WTC11 (cell line): Measurements from ENCODE around the gene COL21A1. TPM values are rescaled to one million over a fixed set of nuclear protein-coding genes. Genes with fewer than 3 reads are reported as not detected.

Experiments
- ATAC-seq: fragments of 200-7000 bp; cut with Tn5 transposase; 2 replicates; pipeline ENCODE4 v1.10.0; 2021; ENCODE audit warnings: mild to moderate bottlenecking, moderate library complexity
- CTCF ChIA-PET: fragments of 300-600 bp; sonication (Branson Sonifier 250); formaldehyde crosslinking; loops from one replicate; lab custom pipeline; 2021; ENCODE audit warnings: antibody characterized with exemption; lab: Charles Lee
- POLR2A ChIA-PET: fragments of 350-600 bp; sonication (Branson Sonifier 250); formaldehyde crosslinking; loops from one replicate; lab custom pipeline; 2021; ENCODE audit warnings: antibody characterized with exemption; lab: Charles Lee
- DNase-seq: peaks from one replicate; pipeline ENCODE4 v3.0.0; 2021; ENCODE audit warnings: low spot score
- H3K27ac Mint-ChIP-seq: 2 replicates; pipeline ENCODE4 v1.8.0; 2021; ENCODE audit warnings: mixed read lengths
- H3K27me3 Mint-ChIP-seq: 2 replicates; pipeline ENCODE4 v1.8.0; 2021; ENCODE audit warnings: low read depth, mild to moderate bottlenecking, moderate library complexity, mixed read lengths
- H3K36me3 Mint-ChIP-seq: 2 replicates; pipeline ENCODE4 v1.8.0; 2021; ENCODE audit warnings: mixed read lengths
- H3K4me1 Mint-ChIP-seq: 2 replicates; pipeline ENCODE4 v1.8.0; 2022; ENCODE audit warnings: mixed read lengths
- H3K4me3 Mint-ChIP-seq: 2 replicates; pipeline ENCODE4 v1.8.0; 2021; ENCODE audit warnings: mild to moderate bottlenecking, moderate library complexity, mixed read lengths
- H3K9me3 Mint-ChIP-seq: 2 replicates; pipeline ENCODE4 v1.8.0; 2021; ENCODE audit warnings: mixed read lengths
- ATF1 ChIP-seq: sonication (generic); formaldehyde crosslinking; IDR thresholded peaks from 2 replicates; pipeline ENCODE4 v1.8.1; 2023; ENCODE audit warnings: mild to moderate bottlenecking, moderate library complexity, missing genetic modification reagents
- FOXK1 ChIP-seq: sonication (generic); formaldehyde crosslinking; IDR thresholded peaks from 2 replicates; pipeline ENCODE4 v1.8.0; 2022; ENCODE audit warnings: mild to moderate bottlenecking, moderate library complexity, missing genetic modification reagents
- FOXP1 ChIP-seq: sonication (generic); formaldehyde crosslinking; IDR thresholded peaks from 2 replicates; pipeline ENCODE4 v1.8.0; 2022; ENCODE audit warnings: missing genetic modification reagents, mild to moderate bottlenecking, moderate library complexity, borderline replicate concordance
- HMGA2 ChIP-seq: fragments of 250-450 bp; sonication (Bioruptor Pico); IDR thresholded peaks from 2 replicates; pipeline ENCODE4 v1.4.0; 2021; ENCODE audit warnings: mild to moderate bottlenecking, moderate library complexity
- IRF2 ChIP-seq: sonication (generic); formaldehyde crosslinking; IDR thresholded peaks from 2 replicates; pipeline ENCODE4 v1.8.0; 2022; ENCODE audit warnings: low read depth, missing genetic modification reagents, borderline replicate concordance
- MYBL2 ChIP-seq: sonication (generic); formaldehyde crosslinking; IDR thresholded peaks from 2 replicates; pipeline ENCODE4 v1.8.1; 2023; ENCODE audit warnings: mild to moderate bottlenecking, moderate library complexity, missing genetic modification reagents
- NFATC4 ChIP-seq: fragments of 250-450 bp; sonication (Bioruptor Pico); IDR thresholded peaks from 2 replicates; pipeline ENCODE4 v1.9.0; 2021; ENCODE audit warnings: mild to moderate bottlenecking
- OVOL2 ChIP-seq: fragments of 250-450 bp; sonication (Bioruptor Pico); IDR thresholded peaks from 2 replicates; pipeline ENCODE4 v1.9.0; 2021; ENCODE audit warnings: mild to moderate bottlenecking, borderline replicate concordance
- SOX15 ChIP-seq: fragments of 250-450 bp; sonication (Bioruptor Pico); IDR thresholded peaks from 2 replicates; pipeline ENCODE4 v1.9.0; 2021; ENCODE audit warnings: mild to moderate bottlenecking
- TCF7 ChIP-seq: sonication (generic); formaldehyde crosslinking; IDR thresholded peaks from 2 replicates; pipeline ENCODE4 v1.8.0; 2022; ENCODE audit warnings: mild to moderate bottlenecking, low read depth, missing genetic modification reagents, moderate library complexity
- TP53 ChIP-seq: sonication (generic); formaldehyde crosslinking; IDR thresholded peaks from 2 replicates; pipeline ENCODE4 v1.8.1; 2023; ENCODE audit warnings: mild to moderate bottlenecking, missing genetic modification reagents
- USF1 ChIP-seq: sonication (generic); formaldehyde crosslinking; IDR thresholded peaks from 2 replicates; pipeline ENCODE4 v1.8.0; 2022; ENCODE audit warnings: mild to moderate bottlenecking, missing genetic modification reagents
- ZBTB21 ChIP-seq: sonication (generic); formaldehyde crosslinking; IDR thresholded peaks from 2 replicates; pipeline ENCODE4 v1.8.1; 2023; ENCODE audit warnings: mild to moderate bottlenecking, missing genetic modification reagents, borderline replicate concordance
- ZNF138 ChIP-seq: sonication (generic); formaldehyde crosslinking; conservative IDR thresholded peaks from 2 replicates; pipeline ENCODE4 v1.8.1; 2022; ENCODE audit warnings: mild to moderate bottlenecking, moderate library complexity, missing genetic modification reagents
- ZNF263 ChIP-seq: sonication (generic); formaldehyde crosslinking; IDR thresholded peaks from 2 replicates; pipeline ENCODE4 v1.8.1; 2022; ENCODE audit warnings: low read depth, mild to moderate bottlenecking, moderate library complexity, missing genetic modification reagents
- ZNF423 ChIP-seq: fragments of 250-450 bp; sonication (Bioruptor Pico); IDR thresholded peaks from 2 replicates; pipeline ENCODE4 v2.1.2; 2022; ENCODE audit warnings: mild to moderate bottlenecking, moderate library complexity
- total RNA-seq: library from RNA; stranded (reverse); gene quantifications from 3 replicates; pipeline ENCODE4 v1.2.3, GENCODE V29; 2021
- TF ChIP-seq, protein P1 (sequence below): sonication (generic); formaldehyde crosslinking; IDR thresholded peaks from 2 replicates; pipeline ENCODE4 v1.8.1; 2022; ENCODE audit warnings: mild to moderate bottlenecking, missing genetic modification reagents, moderate library complexity, borderline replicate concordance
- TF ChIP-seq, protein P2 (sequence below): sonication (generic); formaldehyde crosslinking; IDR thresholded peaks from 2 replicates; pipeline ENCODE4 v1.8.1; 2023; ENCODE audit warnings: mild to moderate bottlenecking, missing genetic modification reagents, borderline replicate concordance
- TF ChIP-seq, protein P3 (sequence below): fragments of 250-450 bp; sonication (Bioruptor Pico); IDR thresholded peaks from 2 replicates; pipeline ENCODE4 v1.8.0; 2021; ENCODE audit warnings: mild to moderate bottlenecking
- TF ChIP-seq, protein P4 (sequence below): sonication (generic); formaldehyde crosslinking; IDR thresholded peaks from 2 replicates; pipeline ENCODE4 v1.8.0; 2022; ENCODE audit warnings: mild to moderate bottlenecking, missing genetic modification reagents

Gene COL21A1
- total RNA-seq, 1 experiment from 2014 or later, result 4.4 TPM

DNA sequence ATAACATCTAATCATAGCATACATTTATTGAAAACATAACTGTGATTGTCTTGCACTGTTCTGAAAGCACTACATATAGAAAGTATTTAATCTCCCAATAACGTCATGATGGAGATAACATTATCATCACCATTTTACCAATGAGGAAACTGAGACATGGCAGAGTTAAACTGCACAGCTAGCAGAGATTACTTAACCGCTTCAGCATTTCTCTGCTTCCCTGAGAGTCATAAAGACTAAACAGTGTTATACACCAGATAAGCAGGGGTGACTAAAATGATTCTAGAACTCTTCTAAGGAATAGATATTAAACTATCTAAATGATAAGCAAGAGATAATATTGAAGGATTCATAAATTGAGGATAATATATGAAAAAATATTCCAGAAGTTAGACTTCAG, 188.7 kb downstream of the COL21A1 start (continued):
- TF ChIP-seq, protein P1, sequence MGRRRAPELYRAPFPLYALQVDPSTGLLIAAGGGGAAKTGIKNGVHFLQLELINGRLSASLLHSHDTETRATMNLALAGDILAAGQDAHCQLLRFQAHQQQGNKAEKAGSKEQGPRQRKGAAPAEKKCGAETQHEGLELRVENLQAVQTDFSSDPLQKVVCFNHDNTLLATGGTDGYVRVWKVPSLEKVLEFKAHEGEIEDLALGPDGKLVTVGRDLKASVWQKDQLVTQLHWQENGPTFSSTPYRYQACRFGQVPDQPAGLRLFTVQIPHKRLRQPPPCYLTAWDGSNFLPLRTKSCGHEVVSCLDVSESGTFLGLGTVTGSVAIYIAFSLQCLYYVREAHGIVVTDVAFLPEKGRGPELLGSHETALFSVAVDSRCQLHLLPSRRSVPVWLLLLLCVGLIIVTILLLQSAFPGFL (CRISPR knock-in tag), result no peak

- Mint-ChIP-seq H3K9me3 (no peaks in the 10 kb centered on the region), H3K36me3 (no peaks in the 10 kb centered on the region), H3K27ac (no peak overlapping the region), H3K4me3 (no peak overlapping the region)
- no peak for ATAC-seq
- TF ChIP-seq SOX15 (CRISPR knock-in tag), result no peak
- no peak for TF ChIP-seq FOXK1 (CRISPR knock-in tag)
- TF ChIP-seq, protein P2, sequence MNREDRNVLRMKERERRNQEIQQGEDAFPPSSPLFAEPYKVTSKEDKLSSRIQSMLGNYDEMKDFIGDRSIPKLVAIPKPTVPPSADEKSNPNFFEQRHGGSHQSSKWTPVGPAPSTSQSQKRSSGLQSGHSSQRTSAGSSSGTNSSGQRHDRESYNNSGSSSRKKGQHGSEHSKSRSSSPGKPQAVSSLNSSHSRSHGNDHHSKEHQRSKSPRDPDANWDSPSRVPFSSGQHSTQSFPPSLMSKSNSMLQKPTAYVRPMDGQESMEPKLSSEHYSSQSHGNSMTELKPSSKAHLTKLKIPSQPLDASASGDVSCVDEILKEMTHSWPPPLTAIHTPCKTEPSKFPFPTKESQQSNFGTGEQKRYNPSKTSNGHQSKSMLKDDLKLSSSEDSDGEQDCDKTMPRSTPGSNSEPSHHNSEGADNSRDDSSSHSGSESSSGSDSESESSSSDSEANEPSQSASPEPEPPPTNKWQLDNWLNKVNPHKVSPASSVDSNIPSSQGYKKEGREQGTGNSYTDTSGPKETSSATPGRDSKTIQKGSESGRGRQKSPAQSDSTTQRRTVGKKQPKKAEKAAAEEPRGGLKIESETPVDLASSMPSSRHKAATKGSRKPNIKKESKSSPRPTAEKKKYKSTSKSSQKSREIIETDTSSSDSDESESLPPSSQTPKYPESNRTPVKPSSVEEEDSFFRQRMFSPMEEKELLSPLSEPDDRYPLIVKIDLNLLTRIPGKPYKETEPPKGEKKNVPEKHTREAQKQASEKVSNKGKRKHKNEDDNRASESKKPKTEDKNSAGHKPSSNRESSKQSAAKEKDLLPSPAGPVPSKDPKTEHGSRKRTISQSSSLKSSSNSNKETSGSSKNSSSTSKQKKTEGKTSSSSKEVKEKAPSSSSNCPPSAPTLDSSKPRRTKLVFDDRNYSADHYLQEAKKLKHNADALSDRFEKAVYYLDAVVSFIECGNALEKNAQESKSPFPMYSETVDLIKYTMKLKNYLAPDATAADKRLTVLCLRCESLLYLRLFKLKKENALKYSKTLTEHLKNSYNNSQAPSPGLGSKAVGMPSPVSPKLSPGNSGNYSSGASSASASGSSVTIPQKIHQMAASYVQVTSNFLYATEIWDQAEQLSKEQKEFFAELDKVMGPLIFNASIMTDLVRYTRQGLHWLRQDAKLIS (CRISPR knock-in tag), result no peak
- TF ChIP-seq, protein P1 (CRISPR knock-in tag), result no peak
- TF ChIP-seq, all 79 proteins: peak for 0
- CTCF ChIA-PET, result no interaction called here
- H3K27me3 Mint-ChIP-seq, result no peaks in the 10 kb centered on the region
- POLR2A ChIA-PET, result no interaction called here
- peaks cover 3% of the 10 kb centered on the region for H3K4me1 Mint-ChIP-seq
- no peak for DNase-seq
These were observed 192.2 kb downstream of the COL21A1 start for GRCh38 chr6:56055081-56055704.

DNA sequence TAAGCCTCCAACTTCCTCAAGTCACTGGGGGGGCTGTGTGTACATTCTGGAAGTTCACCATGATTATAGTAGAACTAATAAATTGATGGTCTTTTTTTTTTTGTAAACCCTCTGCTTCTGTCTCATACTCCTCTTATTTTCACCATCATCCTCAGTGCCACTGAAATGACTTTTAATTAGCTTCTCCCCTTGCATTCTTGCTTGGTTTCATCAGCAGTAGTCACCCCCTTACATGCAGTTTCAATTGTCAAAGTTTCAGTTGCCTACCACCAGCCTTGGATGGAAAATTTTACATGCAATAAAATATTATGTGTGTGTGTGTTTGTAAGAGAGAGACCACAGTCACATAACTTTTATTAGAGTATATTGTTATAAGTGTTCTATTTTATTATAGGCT, 196.2 kb downstream of the COL21A1 start:
- POLR2A ChIA-PET, result no interaction called here
- Mint-ChIP-seq H3K36me3 (no peaks in the 10 kb centered on the region), H3K27me3 (no peaks in the 10 kb centered on the region), H3K27ac (no peak overlapping the region), H3K4me1 (peaks cover 3% of the 10 kb centered on the region), H3K9me3 (no peaks in the 10 kb centered on the region), H3K4me3 (no peak overlapping the region)
- no peak for ATAC-seq
- no peak for DNase-seq
- CTCF ChIA-PET, result interaction anchor here (0.9 kb wide), 1 partner anchor 12 kb away, joined by 3 read pairs; no protein-coding TSS in a partner anchor
- TF ChIP-seq MYBL2 (CRISPR knock-in tag) (no peak), OVOL2 (CRISPR knock-in tag) (no peak), NFATC4 (CRISPR knock-in tag) (no peak), ZNF423 (CRISPR knock-in tag) (no peak)

DNA sequence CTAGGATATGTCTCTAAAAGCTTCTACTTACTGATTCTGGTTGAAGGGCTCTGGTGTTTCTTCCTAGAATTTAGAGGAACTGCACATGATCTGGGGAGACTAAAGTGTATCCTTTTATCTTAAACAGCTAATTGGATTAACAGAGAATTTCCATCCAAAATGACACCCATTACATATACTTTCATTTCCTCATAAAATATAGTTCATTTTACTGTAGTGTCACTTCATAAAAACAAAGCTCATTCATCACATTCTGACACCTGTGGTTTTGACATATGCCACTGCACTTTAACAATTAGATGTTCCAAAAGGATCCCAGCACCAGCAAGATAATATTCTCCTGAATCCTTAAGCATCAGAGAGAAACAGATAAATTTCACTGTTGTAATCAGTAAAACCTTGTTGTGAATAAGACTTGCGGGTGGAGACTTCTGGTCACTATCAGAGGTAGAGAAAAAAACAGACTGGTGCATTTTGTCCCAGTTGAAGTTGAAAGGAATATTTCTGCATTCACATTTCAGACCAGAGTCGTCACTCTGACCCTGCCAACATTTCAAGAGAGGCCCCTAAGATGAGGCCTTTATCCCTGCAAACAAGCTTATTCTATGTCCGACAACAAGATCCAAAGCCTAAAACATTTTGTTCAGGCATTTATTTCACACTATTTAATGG, 196.7 kb downstream of the COL21A1 start:
- H3K27ac Mint-ChIP-seq, result no peak overlapping the region
- DNase-seq (no peak), ATAC-seq (no peak)
- ChIA-PET CTCF (interaction anchor here (0.7 kb wide), 1 partner anchor 200 kb away, joined by 3 read pairs; no protein-coding TSS in a partner anchor), POLR2A (no interaction called here)
- no peak overlapping the region for H3K4me3 Mint-ChIP-seq
- H3K27me3 Mint-ChIP-seq, result no peaks in the 10 kb centered on the region
- H3K4me1 Mint-ChIP-seq, result peaks cover 3% of the 10 kb centered on the region
- no peaks in the 10 kb centered on the region for H3K9me3 Mint-ChIP-seq
- no peaks in the 10 kb centered on the region for H3K36me3 Mint-ChIP-seq
- TF ChIP-seq HMGA2 (CRISPR knock-in tag) (no peak), ZNF263 (no peak), TP53 (CRISPR knock-in tag) (no peak), TCF7 (CRISPR knock-in tag) (no peak), IRF2 (CRISPR knock-in tag) (no peak), ATF1 (CRISPR knock-in tag) (no peak), OVOL2 (CRISPR knock-in tag) (no peak), FOXP1 (CRISPR knock-in tag) (no peak), USF1 (CRISPR knock-in tag) (no peak), ZNF138 (CRISPR knock-in tag) (no peak), ZBTB21 (CRISPR knock-in tag) (no peak)
- TF ChIP-seq, protein P3, sequence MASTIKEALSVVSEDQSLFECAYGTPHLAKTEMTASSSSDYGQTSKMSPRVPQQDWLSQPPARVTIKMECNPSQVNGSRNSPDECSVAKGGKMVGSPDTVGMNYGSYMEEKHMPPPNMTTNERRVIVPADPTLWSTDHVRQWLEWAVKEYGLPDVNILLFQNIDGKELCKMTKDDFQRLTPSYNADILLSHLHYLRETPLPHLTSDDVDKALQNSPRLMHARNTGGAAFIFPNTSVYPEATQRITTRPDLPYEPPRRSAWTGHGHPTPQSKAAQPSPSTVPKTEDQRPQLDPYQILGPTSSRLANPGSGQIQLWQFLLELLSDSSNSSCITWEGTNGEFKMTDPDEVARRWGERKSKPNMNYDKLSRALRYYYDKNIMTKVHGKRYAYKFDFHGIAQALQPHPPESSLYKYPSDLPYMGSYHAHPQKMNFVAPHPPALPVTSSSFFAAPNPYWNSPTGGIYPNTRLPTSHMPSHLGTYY (CRISPR knock-in tag), result no peak
- TF ChIP-seq, protein P4, sequence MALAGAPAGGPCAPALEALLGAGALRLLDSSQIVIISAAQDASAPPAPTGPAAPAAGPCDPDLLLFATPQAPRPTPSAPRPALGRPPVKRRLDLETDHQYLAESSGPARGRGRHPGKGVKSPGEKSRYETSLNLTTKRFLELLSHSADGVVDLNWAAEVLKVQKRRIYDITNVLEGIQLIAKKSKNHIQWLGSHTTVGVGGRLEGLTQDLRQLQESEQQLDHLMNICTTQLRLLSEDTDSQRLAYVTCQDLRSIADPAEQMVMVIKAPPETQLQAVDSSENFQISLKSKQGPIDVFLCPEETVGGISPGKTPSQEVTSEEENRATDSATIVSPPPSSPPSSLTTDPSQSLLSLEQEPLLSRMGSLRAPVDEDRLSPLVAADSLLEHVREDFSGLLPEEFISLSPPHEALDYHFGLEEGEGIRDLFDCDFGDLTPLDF (CRISPR knock-in tag), result no peak
